HG02759 (cell line): ENCODE data around the gene SPG11.
"Not testable (repeated sequence)": the region's sequence is repeated elsewhere in the genome, so short reads cannot be mapped to it uniquely, and the experiment has no call there.

Source experiments
- ATAC-seq: cut with Tn5 transposase; IDR thresholded peaks from one replicate; pipeline ENCODE4 v1.9.1; 2021; ENCODE audit warnings: mild to moderate bottlenecking, moderate library complexity; ENCODE audit not compliant: unreplicated experiment

SPG11 gene

GRCh38 chr15:44663410-44664308 lies at the start of gene SPG11:
SPG11 (minus strand) TSS chr15:44663662; CDS start chr15:44663647, 15 bp downstream.
- peak; percentile 82 for ATAC-seq

GRCh38 chr15:44712346-44713005 lies 49.0 kb upstream of the SPG11 start:
- peak; percentile 24 for ATAC-seq

- ATAC-seq, result peak; percentile 16
Observed at GRCh38 chr15:44711743-44712345, 48.4 kb upstream of the SPG11 start.

GRCh38 chr15:44711096-44711742 lies 47.8 kb upstream of the SPG11 start, which contains the start of the genes B2M and PATL2:
B2M (plus strand) TSS chr15:44711517; CDS start chr15:44711547, 30 bp downstream.
PATL2 (minus strand) TSS chr15:44711323; CDS start chr15:44676490, 34,833 bp downstream.
- peak; percentile 86 for ATAC-seq

DNA sequence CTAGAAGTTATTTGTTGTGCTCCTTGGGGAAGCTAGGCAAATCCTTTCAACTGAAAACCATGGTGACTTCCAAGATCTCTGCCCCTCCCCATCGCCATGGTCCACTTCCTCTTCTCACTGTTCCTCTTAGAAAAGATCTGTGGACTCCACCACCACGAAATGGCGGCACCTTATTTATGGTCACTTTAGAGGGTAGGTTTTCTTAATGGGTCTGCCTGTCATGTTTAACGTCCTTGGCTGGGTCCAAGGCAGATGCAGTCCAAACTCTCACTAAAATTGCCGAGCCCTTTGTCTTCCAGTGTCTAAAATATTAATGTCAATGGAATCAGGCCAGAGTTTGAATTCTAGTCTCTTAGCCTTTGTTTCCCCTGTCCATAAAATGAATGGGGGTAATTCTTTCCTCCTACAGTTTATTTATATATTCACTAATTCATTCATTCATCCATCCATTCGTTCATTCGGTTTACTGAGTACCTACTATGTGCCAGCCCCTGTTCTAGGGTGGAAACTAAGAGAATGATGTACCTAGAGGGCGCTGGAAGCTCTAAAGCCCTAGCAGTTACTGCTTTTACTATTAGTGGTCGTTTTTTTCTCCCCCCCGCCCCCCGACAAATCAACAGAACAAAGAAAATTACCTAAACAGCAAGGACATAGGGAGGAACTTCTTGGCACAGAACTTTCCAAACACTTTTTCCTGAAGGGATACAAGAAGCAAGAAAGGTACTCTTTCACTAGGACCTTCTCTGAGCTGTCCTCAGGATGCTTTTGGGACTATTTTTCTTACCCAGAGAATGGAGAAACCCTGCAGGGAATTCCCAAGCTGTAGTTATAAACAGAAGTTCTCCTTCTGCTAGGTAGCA lies 47.0 kb upstream of the SPG11 start:
- ATAC-seq, result no peak

- ATAC-seq, result no peak
Observed at GRCh38 chr15:44706946-44707636, 43.6 kb upstream of the SPG11 start.

DNA sequence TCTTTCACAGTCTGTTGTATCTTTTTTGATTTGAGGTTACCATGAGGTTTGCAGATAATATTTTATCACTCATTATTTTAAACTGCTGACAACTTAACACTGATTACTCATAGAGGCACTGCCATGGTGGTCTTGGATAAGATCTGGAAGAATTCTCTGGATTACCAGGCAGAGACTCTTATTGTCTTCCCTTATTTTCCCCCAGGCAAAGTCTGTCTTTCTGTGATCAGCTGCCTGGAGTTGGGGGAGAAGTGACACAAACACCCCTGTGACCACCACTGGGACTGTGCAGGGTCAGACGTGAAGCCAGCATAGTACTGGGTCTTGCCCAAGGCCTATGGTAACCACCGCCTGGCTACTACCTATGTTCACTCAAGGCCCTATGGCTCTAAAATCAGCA lies 42.9 kb upstream of the SPG11 start:
- no peak for ATAC-seq

GRCh38 chr15:44705986-44706385 lies 42.5 kb upstream of the SPG11 start:
- no peak for ATAC-seq

DNA sequence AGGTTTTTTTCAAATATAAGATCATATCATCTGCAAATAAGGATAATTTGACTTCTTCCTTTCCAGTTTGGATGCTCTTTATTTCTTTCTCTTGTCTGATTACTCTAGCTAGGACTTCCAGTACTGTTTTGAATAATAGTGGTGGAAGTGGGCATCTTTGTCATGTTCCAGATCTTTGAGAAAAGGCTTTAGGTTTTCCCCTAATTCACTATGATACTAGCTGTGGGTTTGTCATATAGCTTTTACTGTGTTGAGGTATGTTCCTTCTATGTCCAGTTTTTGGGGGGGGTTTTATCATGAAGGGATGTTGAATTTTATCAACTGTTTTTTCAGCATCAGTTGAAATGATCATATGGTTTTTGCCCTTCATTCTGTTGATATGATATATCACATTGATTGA lies 37.2 kb upstream of the SPG11 start:
- not testable (repeated sequence) for ATAC-seq

GRCh38 chr15:44698641-44699040 lies 35.2 kb upstream of the SPG11 start:
- ATAC-seq, result no peak

DNA sequence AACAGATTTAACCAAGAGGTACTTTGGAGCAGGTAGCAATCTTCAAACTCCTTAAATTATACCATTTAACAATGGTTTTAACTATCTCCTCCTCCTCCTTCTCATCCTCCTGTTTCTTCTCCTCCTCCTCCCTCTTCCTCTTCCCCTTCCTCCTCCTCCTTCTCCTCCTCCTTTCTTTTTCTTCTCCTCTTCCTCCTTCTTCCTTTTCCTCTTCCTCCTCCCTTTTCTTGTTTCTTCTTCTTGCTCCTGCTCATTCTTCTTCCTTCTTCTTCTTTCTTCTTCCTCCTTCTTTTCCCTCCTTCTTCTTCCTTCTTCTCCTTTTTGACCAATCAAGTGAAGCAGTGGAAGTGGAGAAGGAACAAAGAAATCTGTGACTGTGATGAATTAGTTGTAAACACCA lies 33.6 kb upstream of the SPG11 start:
- ATAC-seq, result no peak

GRCh38 chr15:44695294-44695693 lies 31.8 kb upstream of the SPG11 start:
- ATAC-seq, result no peak

DNA sequence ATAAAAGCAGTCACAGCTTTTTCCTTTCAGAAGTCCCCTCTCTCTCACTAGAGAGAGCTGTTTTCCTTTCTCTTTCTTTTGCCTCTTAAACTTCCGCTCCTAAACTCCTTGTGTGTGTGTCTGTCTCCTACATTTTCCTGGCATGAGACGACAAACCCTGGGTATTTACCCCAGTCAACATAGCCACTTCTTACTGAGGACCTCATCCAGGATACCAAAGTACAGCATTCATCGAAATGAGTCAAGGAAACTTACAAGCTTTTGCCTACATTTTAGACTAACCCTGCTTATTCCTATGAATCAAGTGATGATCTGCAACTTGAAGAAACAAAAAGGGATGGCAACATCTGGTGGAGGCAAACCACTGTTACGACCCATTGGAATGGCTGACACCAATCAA lies 31.0 kb upstream of the SPG11 start:
- ATAC-seq, result no peak

DNA sequence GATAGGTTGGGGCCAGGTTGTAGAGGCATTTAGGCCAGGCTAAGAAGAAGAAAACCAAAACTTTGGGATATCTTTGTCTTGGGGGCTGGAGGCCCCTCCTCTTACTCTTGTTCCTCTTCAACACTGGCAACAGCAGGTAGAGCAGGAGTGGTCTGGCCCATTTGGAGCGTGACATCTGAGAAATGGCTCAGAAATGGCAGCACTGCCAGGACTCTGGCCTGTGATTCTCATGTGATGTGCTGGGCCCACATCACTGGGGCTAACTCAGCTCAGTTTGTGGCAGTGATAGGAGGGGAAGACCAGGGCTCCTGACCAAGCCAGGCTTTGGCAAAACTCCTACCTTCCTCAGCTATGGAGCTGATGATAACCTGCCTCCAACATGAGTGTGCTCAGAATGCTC lies 29.2 kb upstream of the SPG11 start:
- ATAC-seq, result no peak

DNA sequence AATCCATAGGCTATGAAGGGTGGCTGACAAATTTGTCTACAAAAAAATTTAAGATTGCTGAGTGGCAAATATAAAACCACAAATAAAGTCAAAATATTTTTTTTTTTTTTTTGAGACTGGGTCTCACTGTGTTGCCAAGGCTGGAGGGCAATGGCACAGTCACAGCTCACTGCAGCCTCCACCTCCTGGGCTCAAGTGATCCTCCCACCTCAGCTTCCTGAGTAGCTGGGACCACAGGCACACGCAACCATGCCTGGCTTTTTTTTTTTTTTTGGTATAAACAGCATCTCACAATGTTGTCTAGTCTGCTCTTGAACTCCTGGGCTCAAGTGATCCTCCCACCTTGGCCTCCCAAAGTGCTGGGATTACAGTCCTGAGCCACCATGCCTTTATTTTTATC lies 26.8 kb upstream of the SPG11 start:
- ATAC-seq, result not testable (repeated sequence)

DNA sequence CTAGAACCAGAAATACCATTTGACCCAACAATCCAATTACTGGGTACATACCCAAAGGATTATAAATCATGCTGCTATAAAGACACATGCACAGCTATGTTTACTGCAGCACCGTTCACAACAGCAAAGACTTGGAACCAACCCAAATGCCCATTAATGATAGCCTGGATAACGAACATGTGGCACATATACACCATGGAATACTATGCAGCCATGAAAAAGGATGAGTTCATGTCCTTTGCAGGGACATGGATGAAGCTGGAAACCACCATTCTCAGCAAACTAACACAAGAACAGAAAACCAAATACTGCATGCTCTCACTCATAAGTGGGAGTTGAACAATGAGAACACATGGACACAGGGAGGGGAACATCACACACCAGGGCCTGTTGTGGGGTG lies 25.9 kb upstream of the SPG11 start:
- ATAC-seq, result not testable (repeated sequence)

DNA sequence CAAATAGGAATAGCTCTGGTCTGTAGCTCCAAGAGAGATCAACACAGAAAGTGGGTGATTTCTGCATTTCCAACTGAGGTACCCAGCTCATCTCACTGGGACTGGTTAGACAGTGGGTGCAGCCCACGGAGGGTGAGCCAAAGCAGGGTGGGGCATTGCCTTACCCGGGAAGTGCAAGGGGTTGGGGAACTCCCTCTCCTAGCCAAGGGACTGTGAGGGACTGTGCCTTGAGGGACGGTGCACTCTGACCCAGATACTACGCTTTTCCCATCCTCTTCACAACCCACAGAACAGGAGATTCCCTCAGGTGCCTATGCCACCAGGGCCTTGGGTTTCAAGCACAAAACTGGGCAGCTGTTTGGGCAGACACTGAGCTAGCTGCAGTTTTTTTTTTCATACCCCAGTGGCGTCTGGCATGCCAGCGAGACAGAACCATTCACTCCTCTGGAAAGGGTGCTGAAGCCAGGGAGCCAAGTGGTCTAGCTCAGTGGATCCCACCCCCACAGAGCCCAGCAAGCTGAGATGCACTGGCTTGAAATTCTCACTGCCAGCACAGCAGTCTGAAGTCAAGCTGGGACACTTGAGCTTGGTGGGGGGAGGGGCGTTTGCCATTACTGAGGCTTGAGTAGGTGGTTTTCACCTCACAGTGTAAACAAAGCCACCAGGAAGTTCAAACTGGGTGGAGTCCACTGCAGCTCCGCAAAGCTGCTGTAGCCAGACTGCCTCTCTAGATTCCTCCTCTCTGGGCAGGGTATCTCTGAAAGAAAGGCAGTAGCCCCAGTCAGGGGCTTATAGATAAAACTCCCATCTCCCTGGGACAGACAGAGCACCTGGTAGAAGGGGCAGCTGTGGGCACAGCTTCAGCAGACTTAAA lies 19.6 kb upstream of the SPG11 start:
- ATAC-seq, result not testable (repeated sequence)

- no peak for ATAC-seq
Observed at GRCh38 chr15:44682211-44682610, 18.7 kb upstream of the SPG11 start.

DNA sequence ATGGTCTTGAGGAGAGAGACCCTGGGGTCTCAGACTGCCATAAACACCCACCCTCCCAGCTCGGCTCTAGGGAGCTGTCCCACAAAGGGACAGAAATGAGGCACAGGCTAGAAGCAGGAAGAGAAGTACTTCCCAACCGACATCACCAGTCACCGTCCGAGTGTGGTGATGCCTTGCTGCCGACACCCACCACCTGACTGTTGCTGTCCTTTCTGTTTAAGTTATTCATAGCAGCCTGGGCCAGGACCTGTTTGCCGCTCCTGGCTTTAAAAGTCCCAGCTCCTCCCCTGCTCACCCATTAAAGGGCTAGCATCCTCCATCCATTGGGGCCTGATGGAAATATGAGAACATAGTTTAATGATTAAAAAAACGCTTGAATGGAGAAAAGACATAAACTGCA lies 13.2 kb upstream of the SPG11 start:
- peak; percentile 51 for ATAC-seq
